Testis (tissue), 3 donors: ENCODE results near the gene MUC2. TPM values are rescaled to one million over a fixed set of nuclear protein-coding genes. Genes with fewer than 3 reads are reported as not detected.
A peak's percentile ranks its signal among the peaks of the same experiment; 100 is the strongest.

Experiments used
- DNase-seq: peaks from one replicate; pipeline ENCODE4 v3.0.0-alpha.2; 2019
- H3K27ac ChIP-seq, 2 donors: fragments of 200-600 bp; sonication (generic); one replicate each; pipeline ENCODE4 v1.5.1; 2019
- H3K27me3 ChIP-seq: fragments of 200-600 bp; sonication (generic); one replicate; pipeline ENCODE4 v1.5.1; 2019
- H3K36me3 ChIP-seq: fragments of 200-600 bp; sonication (generic); one replicate; pipeline ENCODE4 v1.5.1; 2017; ENCODE audit warnings: low read depth; ENCODE audit errors: missing control alignments
- H3K4me1 ChIP-seq: fragments of 200-600 bp; sonication (generic); one replicate; pipeline ENCODE4 v1.5.1; 2019
- H3K4me3 ChIP-seq, 2 donors: fragments of 200-600 bp; sonication (generic); one replicate each; pipeline ENCODE4 v1.5.1; 2017 to 2019
- H3K9me3 ChIP-seq: fragments of 200-600 bp; sonication (generic); one replicate; pipeline ENCODE4 v1.5.1; 2017
- POLR2A ChIP-seq: fragments of 450-650 bp; IDR thresholded peaks from one replicate; pipeline ENCODE4 v1.6.1; 2017; ENCODE audit warnings: antibody characterized with exemption, mild to moderate bottlenecking, moderate library complexity
- WGBS, 2 donors: methylation state at CpG; one replicate each; pipeline ENCODE4 v1.1.5; 2018; 5-methylcytosine and 5-hydroxymethylcytosine counted together
- intact Hi-C: fragments of 100-400 bp; cut with DNase I; formaldehyde crosslinking; loops from one replicate; pipeline ENCODE4 v1.15.1; 2023; ENCODE audit warnings: low total_unique reads
- polyA plus RNA-seq: library from polyadenylated mRNA; stranded (reverse); fragments of 350-450 nt; fragmentation: Illumina TruSeq; extraction: RNeasy Lipid Tissue Mini Kit (QIAGEN cat#74804); gene quantifications from one replicate; pipeline ENCODE4 v1.2.3, GENCODE V29; 2014; ENCODE audit warnings: low read depth, low replicate concordance; ENCODE audit not compliant: insufficient read depth
- total RNA-seq, 2 donors: library from RNA; depleted of rRNA; stranded (reverse); fragments of >200 nt; gene quantifications; one replicate each; pipeline ENCODE4 v1.2.3, GENCODE V29; 2016
- TF ChIP-seq, protein P1 (sequence below), 3 experiments: fragments of 450-650 bp in 2 of 3; fragments of 200-600 bp in 1 of 3; sonication (generic) in 1 of 3; IDR thresholded peaks; one replicate each; pipeline ENCODE4 v1.5.1; 2016 to 2019; ENCODE audit warnings: antibody characterized with exemption in 3 of 3, mild to moderate bottlenecking in 2 of 3, moderate library complexity in 1 of 3

The MUC2 gene
- total and polyA plus RNA-seq, 3 donors from 2014 or later, result 0.41 to 0.93 (median 0.47) TPM

DNA sequence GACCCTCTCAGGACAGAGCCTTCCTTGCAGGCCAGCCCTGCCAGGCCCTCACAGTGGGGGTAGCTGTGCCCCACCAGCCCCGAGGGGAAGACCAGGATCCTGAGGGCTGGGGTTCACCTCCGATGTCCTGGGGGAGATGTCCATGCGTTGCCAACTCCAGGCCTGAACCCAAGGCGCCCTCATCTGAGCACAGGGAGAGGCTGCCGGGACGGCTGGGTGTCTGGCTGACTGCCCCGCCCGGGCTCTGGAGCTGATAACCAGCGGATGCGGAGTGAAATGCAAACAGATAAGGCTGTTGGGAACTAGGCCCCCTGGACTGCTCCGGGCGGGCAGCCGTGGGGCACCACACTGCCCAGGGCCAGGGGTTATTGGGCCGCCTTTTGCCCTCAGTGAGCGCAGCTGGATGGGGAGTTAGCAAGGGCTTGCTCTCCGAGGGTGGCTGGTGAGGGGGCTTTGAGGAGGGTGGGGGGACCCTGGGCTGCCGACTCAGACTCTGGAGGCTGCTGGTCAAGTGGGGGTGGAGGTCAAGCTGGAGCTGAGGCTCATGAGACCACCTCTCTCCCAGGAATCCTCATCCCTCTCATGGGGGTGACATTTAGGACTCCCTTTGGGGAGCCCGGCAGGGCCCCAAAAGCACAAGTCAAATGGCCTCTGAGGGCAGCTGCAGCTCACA, 32.6 kb upstream of the MUC2 start:
- Histone ChIP-seq H3K27ac (no peak overlapping the region), H3K36me3 (no peaks in the 10 kb centered on the region), H3K4me1 (no peaks in the 10 kb centered on the region), H3K9me3 (no peaks in the 10 kb centered on the region), H3K27me3 (no peaks in the 10 kb centered on the region), H3K4me3 (no peak overlapping the region)
- WGBS, 2 donors, result 36 to 50% methylated on average over 2 to 18 of the region's 18 CpGs
- DNase-seq, result peak; percentile 74
- intact Hi-C loops, result no loop called here
- TF ChIP-seq, protein P1, sequence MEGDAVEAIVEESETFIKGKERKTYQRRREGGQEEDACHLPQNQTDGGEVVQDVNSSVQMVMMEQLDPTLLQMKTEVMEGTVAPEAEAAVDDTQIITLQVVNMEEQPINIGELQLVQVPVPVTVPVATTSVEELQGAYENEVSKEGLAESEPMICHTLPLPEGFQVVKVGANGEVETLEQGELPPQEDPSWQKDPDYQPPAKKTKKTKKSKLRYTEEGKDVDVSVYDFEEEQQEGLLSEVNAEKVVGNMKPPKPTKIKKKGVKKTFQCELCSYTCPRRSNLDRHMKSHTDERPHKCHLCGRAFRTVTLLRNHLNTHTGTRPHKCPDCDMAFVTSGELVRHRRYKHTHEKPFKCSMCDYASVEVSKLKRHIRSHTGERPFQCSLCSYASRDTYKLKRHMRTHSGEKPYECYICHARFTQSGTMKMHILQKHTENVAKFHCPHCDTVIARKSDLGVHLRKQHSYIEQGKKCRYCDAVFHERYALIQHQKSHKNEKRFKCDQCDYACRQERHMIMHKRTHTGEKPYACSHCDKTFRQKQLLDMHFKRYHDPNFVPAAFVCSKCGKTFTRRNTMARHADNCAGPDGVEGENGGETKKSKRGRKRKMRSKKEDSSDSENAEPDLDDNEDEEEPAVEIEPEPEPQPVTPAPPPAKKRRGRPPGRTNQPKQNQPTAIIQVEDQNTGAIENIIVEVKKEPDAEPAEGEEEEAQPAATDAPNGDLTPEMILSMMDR (IDR thresholded peaks at IDR 0.05), result no peak
- no peak for TF ChIP-seq POLR2A

DNA sequence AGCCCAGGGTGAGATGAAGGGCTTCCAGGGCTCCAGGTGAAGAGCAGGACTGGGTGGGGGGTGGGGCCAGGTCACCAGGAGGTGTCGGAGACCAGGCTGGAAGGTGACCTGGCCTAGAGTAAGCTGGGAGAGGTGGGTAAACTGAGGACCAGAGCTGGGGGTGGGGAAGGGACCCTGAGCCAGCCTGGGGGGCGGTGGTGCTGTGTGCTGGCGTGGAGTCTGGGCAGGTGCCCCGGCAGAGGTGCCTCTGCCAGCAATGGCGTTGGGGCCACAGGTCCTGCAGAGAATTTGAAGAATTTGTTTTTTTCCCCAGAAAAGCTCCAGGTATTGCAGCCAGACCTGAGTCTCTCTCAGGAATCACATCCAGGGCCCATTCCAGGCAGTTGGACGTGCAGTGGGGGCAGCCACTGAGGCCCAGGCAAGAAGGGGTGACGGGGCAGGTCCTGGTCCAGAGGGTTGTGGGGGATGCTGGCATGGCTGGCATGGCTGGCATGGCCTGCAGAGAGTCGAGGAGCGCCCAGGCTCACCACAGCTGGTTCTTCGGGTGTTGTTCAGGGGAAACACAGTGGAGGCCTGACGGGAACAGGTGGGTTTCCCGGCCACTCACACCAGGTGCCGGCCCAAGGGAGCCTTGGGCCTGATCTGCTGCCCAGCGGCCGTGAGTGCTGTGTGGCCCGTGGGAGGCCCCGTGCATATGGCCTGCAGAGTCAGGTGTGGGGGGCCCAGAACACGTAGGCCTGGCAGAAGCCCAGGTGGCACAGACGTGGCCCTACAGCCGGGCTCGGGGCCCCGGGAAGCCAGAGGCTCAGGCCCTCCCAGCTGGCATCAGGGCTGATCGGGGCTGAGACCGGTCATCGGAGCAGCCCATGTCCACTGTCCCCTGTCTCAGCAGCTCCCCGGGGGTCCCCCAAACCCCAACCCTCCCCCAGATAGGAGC, 31.8 kb upstream of the MUC2 start:
- intact Hi-C loops, result no loop called here
- Histone ChIP-seq H3K27ac (no peak overlapping the region), H3K4me3 (no peak overlapping the region), H3K9me3 (no peaks in the 10 kb centered on the region), H3K27me3 (no peaks in the 10 kb centered on the region), H3K4me1 (no peaks in the 10 kb centered on the region), H3K36me3 (no peaks in the 10 kb centered on the region)
- DNase-seq, result no peak
- WGBS, 2 donors, result 87 to 90% methylated on average over 11 to 26 of the region's 26 CpGs
- no peak for TF ChIP-seq POLR2A
- TF ChIP-seq, protein P1 (IDR thresholded peaks at IDR 0.05), result no peak

DNA sequence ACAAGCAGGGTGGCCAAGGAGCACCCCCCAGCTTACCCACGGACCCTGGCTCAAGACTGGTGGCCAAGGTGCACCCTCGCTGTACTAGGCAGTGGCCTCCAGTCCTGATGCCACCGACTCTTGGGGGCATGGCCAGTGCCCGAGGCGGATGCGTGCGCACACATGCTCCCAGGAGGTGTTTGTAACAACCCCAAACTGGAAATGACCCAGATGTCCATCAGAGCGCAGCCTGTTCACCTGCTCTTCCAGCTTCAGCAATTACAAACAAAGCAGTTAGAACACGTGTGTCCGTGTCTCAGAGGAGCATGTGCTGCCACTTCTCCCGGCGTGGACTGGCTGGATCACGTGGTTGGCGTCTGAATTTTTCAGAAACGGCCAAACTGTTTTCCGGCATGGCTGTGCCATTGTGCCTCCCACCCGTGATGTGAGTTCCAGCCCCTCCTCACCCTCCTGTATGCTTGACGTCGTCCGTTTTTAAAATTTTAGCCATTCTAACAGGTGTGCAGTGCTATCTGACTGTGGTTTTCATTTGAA, 31.0 kb upstream of the MUC2 start:
- intact Hi-C loops, result no loop called here
- 87 to 90% methylated on average over 20 of the region's 20 CpGs for WGBS, 2 donors
- Histone ChIP-seq H3K27ac (no peak overlapping the region), H3K4me3 (no peak overlapping the region), H3K36me3 (no peaks in the 10 kb centered on the region), H3K9me3 (no peaks in the 10 kb centered on the region), H3K4me1 (no peaks in the 10 kb centered on the region), H3K27me3 (no peaks in the 10 kb centered on the region)
- DNase-seq, result no peak
- TF ChIP-seq POLR2A, result no peak
- TF ChIP-seq, protein P1 (IDR thresholded peaks at IDR 0.05), result no peak

DNA sequence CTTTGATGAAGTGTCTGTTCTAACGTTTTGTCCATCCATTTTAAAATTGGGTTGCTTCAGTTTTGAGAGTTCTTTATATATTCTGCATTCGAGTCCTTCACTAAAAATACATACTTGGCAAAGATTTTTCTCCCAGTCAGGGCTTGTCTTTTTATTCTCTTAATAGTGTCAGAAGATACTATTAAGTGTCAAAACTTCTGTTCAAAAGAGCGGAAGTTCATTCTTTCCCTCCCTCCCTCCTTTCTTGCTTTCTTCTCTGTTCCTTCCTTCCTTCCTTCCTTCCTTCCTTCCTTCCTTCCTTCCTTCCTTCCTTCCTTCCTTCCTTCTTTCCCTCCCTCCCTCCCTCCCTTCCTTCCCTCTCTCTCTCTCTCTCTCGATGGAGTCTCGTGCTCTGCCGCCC, 30.5 kb upstream of the MUC2 start:
- WGBS, 2 donors, result 74 to 84% methylated on average over 6 of the region's 6 CpGs
- H3K36me3 ChIP-seq, result no peaks in the 10 kb centered on the region
- H3K27me3 ChIP-seq, result no peaks in the 10 kb centered on the region
- H3K4me1 ChIP-seq, result no peaks in the 10 kb centered on the region
- intact Hi-C loops, result no loop called here
- TF ChIP-seq, protein P1 (IDR thresholded peaks at IDR 0.05), result no peak
- no peak for TF ChIP-seq POLR2A
- H3K9me3 ChIP-seq, result no peaks in the 10 kb centered on the region
- no peak for DNase-seq
- no peak overlapping the region for H3K4me3 ChIP-seq
- H3K27ac ChIP-seq, result no peak overlapping the region
